ENCODE results near the gene TTC36. TPM values are rescaled to one million over a fixed set of nuclear protein-coding genes. Genes with fewer than 3 reads are reported as not detected.
A peak's percentile ranks its signal among the peaks of the same experiment; 100 is the strongest.

The TTC36 gene
- total and polyA plus RNA-seq, 2 experiments from 2014 or later = 3.1 to 4.9 TPM

- no peaks in the 10 kb centered on the region for H3K36me3 ChIP-seq (replicated peaks; ENCODE audit: insufficient read depth, low read depth)
- H2AFZ ChIP-seq = no peak overlapping the region
- no peaks in the 10 kb centered on the region for H3K27me3 ChIP-seq
Measured at GRCh38 chr11:118547132-118547531, 19.9 kb downstream of the TTC36 start.

GRCh38 chr11:118552341-118552740 lies 25.1 kb downstream of the TTC36 start:
- no peaks in the 10 kb centered on the region for H3K79me2 ChIP-seq
- H3K9me2 ChIP-seq (replicated peaks; ENCODE audit: insufficient read depth) = no peaks in the 10 kb centered on the region
- no peak for DNase-seq (ENCODE audit: low spot score)
- H2AFZ ChIP-seq = no peak overlapping the region
- WGBS (ENCODE audit: low lambda C conversion rate, missing lambda C conversion rate) = 82% methylated on average over 4 of the region's 4 CpGs
- no peaks in the 10 kb centered on the region for H3K27me3 ChIP-seq
- H4K20me1 ChIP-seq (ENCODE audit: insufficient read depth, poor library complexity, severe bottlenecking) = no peaks in the 10 kb centered on the region
- TF ChIP-seq CTCF (IDR thresholded peaks at IDR 0.05; ENCODE audit: poor library complexity) (no peak), EZH2 (IDR thresholded peaks at IDR 0.05; ENCODE audit: borderline replicate concordance) (no peak), EZH2phosphoT487 (IDR thresholded peaks at IDR 0.05; ENCODE audit: low read depth, severe bottlenecking, unreplicated experiment) (no peak)
- no peak overlapping the region for H3K4me2 ChIP-seq
- no peaks in the 10 kb centered on the region for H3K36me3 ChIP-seq (replicated peaks; ENCODE audit: insufficient read depth, low read depth)
- H3K9me3 ChIP-seq (ENCODE audit: low read depth) = no peaks in the 10 kb centered on the region
- no peak overlapping the region for H3K27ac ChIP-seq
- H3K4me1 ChIP-seq (ENCODE audit: insufficient read depth) = no peaks in the 10 kb centered on the region
- no peak overlapping the region for H3K4me3 ChIP-seq

More at GRCh38 chr11:118547132-118547531, 19.9 kb downstream of the TTC36 start:
- no peak for DNase-seq (ENCODE audit: low spot score)
- H3K27ac ChIP-seq = no peak overlapping the region
- TF ChIP-seq CTCF (IDR thresholded peaks at IDR 0.05; ENCODE audit: poor library complexity) (no peak), EZH2phosphoT487 (IDR thresholded peaks at IDR 0.05; ENCODE audit: low read depth, severe bottlenecking, unreplicated experiment) (no peak), EZH2 (IDR thresholded peaks at IDR 0.05; ENCODE audit: borderline replicate concordance) (no peak)
- WGBS (ENCODE audit: low lambda C conversion rate, missing lambda C conversion rate) = 81% methylated on average over 2 of the region's 2 CpGs
- H4K20me1 ChIP-seq (ENCODE audit: insufficient read depth, poor library complexity, severe bottlenecking) = no peaks in the 10 kb centered on the region
- H3K79me2 ChIP-seq = no peaks in the 10 kb centered on the region
- no peak overlapping the region for H3K4me2 ChIP-seq
- no peaks in the 10 kb centered on the region for H3K4me1 ChIP-seq (ENCODE audit: insufficient read depth)
- no peaks in the 10 kb centered on the region for H3K9me2 ChIP-seq (replicated peaks; ENCODE audit: insufficient read depth)
- no peaks in the 10 kb centered on the region for H3K9me3 ChIP-seq (ENCODE audit: low read depth)
- no peak overlapping the region for H3K4me3 ChIP-seq

GRCh38 chr11:118560806-118561205 lies 33.5 kb downstream of the TTC36 start:
- Histone ChIP-seq H3K27me3 (no peaks in the 10 kb centered on the region), H3K4me3 (no peak overlapping the region), H4K20me1 (ENCODE audit: insufficient read depth, poor library complexity, severe bottlenecking) (no peaks in the 10 kb centered on the region), H3K27ac (no peak overlapping the region), H3K9me3 (ENCODE audit: low read depth) (no peaks in the 10 kb centered on the region), H3K79me2 (peaks cover 4% of the 10 kb centered on the region), H3K4me1 (ENCODE audit: insufficient read depth) (peaks cover 7% of the 10 kb centered on the region), H3K9me2 (replicated peaks; ENCODE audit: insufficient read depth) (no peaks in the 10 kb centered on the region), H3K4me2 (no peak overlapping the region), H3K36me3 (replicated peaks; ENCODE audit: insufficient read depth, low read depth) (no peaks in the 10 kb centered on the region), H2AFZ (no peak overlapping the region)
- WGBS (ENCODE audit: low lambda C conversion rate, missing lambda C conversion rate) = 95% methylated on average over 4 of the region's 4 CpGs
- no peak for DNase-seq (ENCODE audit: low spot score)
- TF ChIP-seq EZH2phosphoT487 (IDR thresholded peaks at IDR 0.05; ENCODE audit: low read depth, severe bottlenecking, unreplicated experiment) (no peak), CTCF (IDR thresholded peaks at IDR 0.05; ENCODE audit: poor library complexity) (no peak), EZH2 (IDR thresholded peaks at IDR 0.05; ENCODE audit: borderline replicate concordance) (no peak)

- Histone ChIP-seq H3K79me2 (peaks cover 4% of the 10 kb centered on the region), H3K27ac (no peak overlapping the region), H3K4me3 (no peak overlapping the region), H3K27me3 (no peaks in the 10 kb centered on the region), H2AFZ (no peak overlapping the region), H3K9me2 (replicated peaks; ENCODE audit: insufficient read depth) (no peaks in the 10 kb centered on the region), H3K9me3 (ENCODE audit: low read depth) (no peaks in the 10 kb centered on the region), H4K20me1 (ENCODE audit: insufficient read depth, poor library complexity, severe bottlenecking) (no peaks in the 10 kb centered on the region), H3K36me3 (replicated peaks; ENCODE audit: insufficient read depth, low read depth) (no peaks in the 10 kb centered on the region), H3K4me1 (ENCODE audit: insufficient read depth) (peaks cover 7% of the 10 kb centered on the region), H3K4me2 (peak overlapping the region; percentile 83)
- WGBS (ENCODE audit: low lambda C conversion rate, missing lambda C conversion rate) = 88% methylated on average over 5 of the region's 5 CpGs
- TF ChIP-seq CTCF (IDR thresholded peaks at IDR 0.05; ENCODE audit: poor library complexity) = no peak
- TF ChIP-seq EZH2phosphoT487 (IDR thresholded peaks at IDR 0.05; ENCODE audit: low read depth, severe bottlenecking, unreplicated experiment) = no peak
- TF ChIP-seq EZH2 (IDR thresholded peaks at IDR 0.05; ENCODE audit: borderline replicate concordance) = no peak
- DNase-seq (ENCODE audit: low spot score) = no peak
Measured at GRCh38 chr11:118565051-118565450, 37.8 kb downstream of the TTC36 start.
